ENCODE measurements around the gene SLC15A4. TPM values are rescaled to one million over a fixed set of nuclear protein-coding genes. Genes with fewer than 3 reads are reported as not detected.
A peak's percentile ranks its signal among the peaks of the same experiment; 100 is the strongest.

Gene SLC15A4
- total and polyA plus RNA-seq, 8 donors, result 6.8 to 14.7 (median 10.6) TPM

- FAIRE-seq, result no peak
- no peak overlapping the region for H3K27ac ChIP-seq
- WGBS, 2 donors, result 84% methylated on average over 6 of the region's 6 CpGs
- DNase-seq, result no peak
- H3K4me3 ChIP-seq, result no peak overlapping the region
- intact Hi-C loops (cut with DNase I), result no loop called here
- H3K4me1 ChIP-seq, result no peaks in the 10 kb centered on the region
- ATAC-seq, result no peak
- peaks cover 6 to 52% (median 9%) of the 10 kb centered on the region in 3 donors for H3K36me3 ChIP-seq
- no peak for TF ChIP-seq CTCF (IDR thresholded peaks at IDR 0.05)
- no peaks in the 10 kb centered on the region for H3K27me3 ChIP-seq
- no peaks in the 10 kb centered on the region for H3K9me3 ChIP-seq
Observed at GRCh38 chr12:128793701-128794100, 30.1 kb downstream of the SLC15A4 start.

- TF ChIP-seq CTCF (IDR thresholded peaks at IDR 0.05), result no peak
- Histone ChIP-seq H3K27ac (no peak overlapping the region), H3K27me3 (no peaks in the 10 kb centered on the region), H3K9me3 (no peaks in the 10 kb centered on the region), H3K36me3 (peaks cover 5 to 45% (median 6%) of the 10 kb centered on the region in 3 donors), H3K4me1 (no peaks in the 10 kb centered on the region), H3K4me3 (no peak overlapping the region)
- FAIRE-seq (no peak), ATAC-seq (no peak), DNase-seq (no peak)
- 94% methylated on average over 17 of the region's 17 CpGs for WGBS, 2 donors
- intact Hi-C loops (cut with DNase I), result no loop called here
Observed at GRCh38 chr12:128792881-128793280, 30.9 kb downstream of the SLC15A4 start.

GRCh38 chr12:128792398-128792797 is 31.4 kb downstream of the SLC15A4 start:
- no peak for TF ChIP-seq CTCF (IDR thresholded peaks at IDR 0.05)
- Histone ChIP-seq H3K4me3 (no peak overlapping the region), H3K27ac (no peak overlapping the region), H3K9me3 (no peaks in the 10 kb centered on the region), H3K4me1 (no peaks in the 10 kb centered on the region), H3K36me3 (peaks cover 0 to 40% (median under 1%) of the 10 kb centered on the region in 3 donors), H3K27me3 (no peaks in the 10 kb centered on the region)
- ATAC-seq (no peak), DNase-seq (no peak), FAIRE-seq (no peak)
- intact Hi-C loops (cut with DNase I), result no loop called here
- WGBS, 2 donors, result 91 to 94% methylated on average over 15 of the region's 15 CpGs

- H3K27me3 ChIP-seq, result no peaks in the 10 kb centered on the region
- TF ChIP-seq CTCF (IDR thresholded peaks at IDR 0.05), result no peak
- H3K9me3 ChIP-seq, result no peaks in the 10 kb centered on the region
- ATAC-seq (peak in 1 of 4 donors; percentile 29), DNase-seq (no peak), FAIRE-seq (no peak)
- intact Hi-C loops (cut with DNase I), result no loop called here
- H3K36me3 ChIP-seq, result peaks cover 0 to 34% (median 0%) of the 10 kb centered on the region in 3 donors
- 90 to 94% methylated on average over 24 of the region's 24 CpGs for WGBS, 2 donors
- no peak overlapping the region for H3K27ac ChIP-seq
- no peak overlapping the region for H3K4me3 ChIP-seq
- no peaks in the 10 kb centered on the region for H3K4me1 ChIP-seq
Observed at GRCh38 chr12:128791395-128792322, 32.1 kb downstream of the SLC15A4 start.

Measured in pancreas (tissue), 10 donors.